BLaER1 treated with 17β-estradiol and CSF1 and Interleukin-3, amounts not matched to agents 10 nM and 100 nM (cell line): ENCODE results near the gene PLEKHN1.
A peak's percentile ranks its signal among the peaks of the same experiment; 100 is the strongest.

ENCODE experiments used
- H3K27ac ChIP-seq, 11 experiments: shearing (Covaris generic); formaldehyde crosslinking; 2 replicates each; pipeline ENCODE4 v1.8.1; 2022
- H3K27me3 ChIP-seq, 11 experiments: shearing (Covaris generic); formaldehyde crosslinking; 2 replicates each; pipeline ENCODE4 v1.8.1; 2022
- H3K36me3 ChIP-seq, 11 experiments: shearing (Covaris generic); formaldehyde crosslinking; 2 replicates each; pipeline ENCODE4 v1.8.1; 2022
- H3K4me1 ChIP-seq, 10 experiments: shearing (Covaris generic); formaldehyde crosslinking; 2 replicates each; pipeline ENCODE4 v1.8.1; 2022
- H3K4me2 ChIP-seq, 11 experiments: shearing (Covaris generic); formaldehyde crosslinking; 2 replicates each; pipeline ENCODE4 v1.8.1; 2022
- H3K4me3 ChIP-seq, 10 experiments: shearing (Covaris generic); formaldehyde crosslinking; 2 replicates each; pipeline ENCODE4 v1.8.1; 2022
- H3K9ac ChIP-seq, 11 experiments: shearing (Covaris generic); formaldehyde crosslinking; 2 replicates each; pipeline ENCODE4 v1.8.1; 2022
- H3K9me3 ChIP-seq, 11 experiments: shearing (Covaris generic); formaldehyde crosslinking; replicated peaks in 1 of 11; 2 replicates each; pipeline ENCODE4 v1.8.1; 2022
- H4K20me1 ChIP-seq, 11 experiments: shearing (Covaris generic); formaldehyde crosslinking; 2 replicates each; pipeline ENCODE4 v1.8.1; 2022
- Cebpa-rat ChIP-seq, 11 experiments: shearing (Covaris generic); IDR thresholded peaks; 2 replicates each; pipeline ENCODE4 v1.8.1; 2022

The PLEKHN1 gene

GRCh38 chr1:921011-921837 lies 45.1 kb upstream of the PLEKHN1 start:
- Histone ChIP-seq H3K36me3 (no peaks in the 10 kb centered on the region), H3K9me3 (no peaks in the 10 kb centered on the region), H3K27ac (no peak overlapping the region), H3K4me2 (peak overlapping the region; percentile 69 to 100 (median 99)), H3K27me3 (peaks cover 46 to 100% (median 49%) of the 10 kb centered on the region in 11 experiments), H3K4me3 (peak overlapping the region in 5 of 10 experiments; percentile 8 to 48 (median 22); a peak in 5 of 20 replicates), H3K4me1 (peaks cover 46 to 96% (median 78%) of the 10 kb centered on the region in 10 experiments), H4K20me1 (peaks cover 5 to 99% (median 56%) of the 10 kb centered on the region in 11 experiments; a peak in 20 of 22 replicates), H3K9ac (peak overlapping the region in 1 of 11 experiments; percentile 29; a peak in 1 of 22 replicates)
- no peak for TF ChIP-seq Cebpa-rat (IDR thresholded peaks at IDR 0.05)

- H4K20me1 ChIP-seq: peaks cover 5 to 99% (median 68%) of the 10 kb centered on the region in 11 experiments; a peak in 20 of 22 replicates
- peak within 1 kb of the TSS; percentile 49 to 76 (median 65); a peak in 20 of 22 replicates for H3K9ac ChIP-seq
- H3K9me3 ChIP-seq: no peaks in the 10 kb centered on the region
These were observed 42.9 kb upstream of the PLEKHN1 start, which contains the start of gene SAMD11 for GRCh38 chr1:923131-923990. Gene SAMD11 (plus strand): TSS chr1:923923. CDS start chr1:924432, 509 bp downstream.

GRCh38 chr1:923991-924655 lies 42.2 kb upstream of the PLEKHN1 start:
- H3K27ac ChIP-seq: peak overlapping the region in 1 of 11 experiments; percentile 27; a peak in 5 of 22 replicates
- H3K27me3 ChIP-seq: peaks cover 65 to 99% (median 76%) of the 10 kb centered on the region in 11 experiments
- TF ChIP-seq Cebpa-rat (IDR thresholded peaks at IDR 0.05): no peak
- H4K20me1 ChIP-seq: peaks cover 5 to 99% (median 68%) of the 10 kb centered on the region in 11 experiments; a peak in 20 of 22 replicates
- H3K4me3 ChIP-seq: peak overlapping the region; percentile 61 to 78 (median 66)
- H3K9me3 ChIP-seq: no peaks in the 10 kb centered on the region
- peak overlapping the region; percentile 96 to 100 (median 99) for H3K4me2 ChIP-seq
- peak overlapping the region; percentile 49 to 76 (median 65); a peak in 20 of 22 replicates for H3K9ac ChIP-seq
- H3K36me3 ChIP-seq: no peaks in the 10 kb centered on the region
- H3K4me1 ChIP-seq: peaks cover 46 to 91% (median 72%) of the 10 kb centered on the region in 10 experiments

More at GRCh38 chr1:923131-923990, 42.9 kb upstream of the PLEKHN1 start, which contains the start of gene SAMD11:
- Histone ChIP-seq H3K27ac (peak within 1 kb of the TSS in 1 of 11 experiments; percentile 27; a peak in 5 of 22 replicates), H3K4me2 (peak within 1 kb of the TSS; percentile 96 to 100 (median 99)), H3K27me3 (peaks cover 64 to 99% (median 69%) of the 10 kb centered on the region in 11 experiments), H3K36me3 (no peaks in the 10 kb centered on the region), H3K4me3 (peak within 1 kb of the TSS; percentile 61 to 78 (median 66)), H3K4me1 (peaks cover 46 to 92% (median 79%) of the 10 kb centered on the region in 10 experiments)
- TF ChIP-seq Cebpa-rat (IDR thresholded peaks at IDR 0.05): no peak

- H3K9ac ChIP-seq: peak overlapping the region; percentile 49 to 76 (median 65); a peak in 20 of 22 replicates
- no peak overlapping the region; a peak in 3 of 22 replicates for H3K27ac ChIP-seq
- no peak for TF ChIP-seq Cebpa-rat (IDR thresholded peaks at IDR 0.05)
- H3K9me3 ChIP-seq: no peaks in the 10 kb centered on the region
- H3K4me2 ChIP-seq: peak overlapping the region; percentile 96 to 100 (median 99)
- H3K4me3 ChIP-seq: peak overlapping the region; percentile 61 to 78 (median 66)
- peaks cover 5 to 99% (median 68%) of the 10 kb centered on the region in 11 experiments; a peak in 20 of 22 replicates for H4K20me1 ChIP-seq
- H3K4me1 ChIP-seq: peaks cover 46 to 83% (median 66%) of the 10 kb centered on the region in 10 experiments
- peaks cover 65 to 99% (median 81%) of the 10 kb centered on the region in 11 experiments for H3K27me3 ChIP-seq
- H3K36me3 ChIP-seq: no peaks in the 10 kb centered on the region
These were observed 41.4 kb upstream of the PLEKHN1 start for GRCh38 chr1:924656-925560.

- no peak for TF ChIP-seq Cebpa-rat (IDR thresholded peaks at IDR 0.05)
- H3K4me2 ChIP-seq: peak overlapping the region; percentile 96 to 100 (median 99)
- no peak overlapping the region for H3K27ac ChIP-seq
- no peaks in the 10 kb centered on the region for H3K36me3 ChIP-seq
- peak overlapping the region; percentile 61 to 78 (median 66) for H3K4me3 ChIP-seq
- H3K27me3 ChIP-seq: peaks cover 65 to 98% (median 81%) of the 10 kb centered on the region in 11 experiments
- peaks cover 39 to 82% (median 65%) of the 10 kb centered on the region in 10 experiments for H3K4me1 ChIP-seq
- peak overlapping the region in 9 of 11 experiments; percentile 47 to 76 (median 67); a peak in 14 of 22 replicates for H3K9ac ChIP-seq
- peaks cover 5 to 99% (median 61%) of the 10 kb centered on the region in 11 experiments; a peak in 20 of 22 replicates for H4K20me1 ChIP-seq
- H3K9me3 ChIP-seq: no peaks in the 10 kb centered on the region
These were observed 40.5 kb upstream of the PLEKHN1 start for GRCh38 chr1:925561-926421.

GRCh38 chr1:927234-927633 lies 39.0 kb upstream of the PLEKHN1 start:
- H3K27me3 ChIP-seq: peaks cover 61 to 96% (median 72%) of the 10 kb centered on the region in 11 experiments
- H3K4me3 ChIP-seq: no peak overlapping the region
- no peak overlapping the region for H3K9ac ChIP-seq
- H4K20me1 ChIP-seq: peaks cover 5 to 99% (median 58%) of the 10 kb centered on the region in 11 experiments; a peak in 20 of 22 replicates
- H3K36me3 ChIP-seq: no peaks in the 10 kb centered on the region
- TF ChIP-seq Cebpa-rat (IDR thresholded peaks at IDR 0.05): no peak
- peak overlapping the region in 4 of 11 experiments; percentile 9 to 99 (median 57); a peak in 3 of 22 replicates for H3K4me2 ChIP-seq
- no peaks in the 10 kb centered on the region for H3K9me3 ChIP-seq
- peaks cover 27 to 81% (median 64%) of the 10 kb centered on the region in 10 experiments for H3K4me1 ChIP-seq
- H3K27ac ChIP-seq: no peak overlapping the region
